NCI-H2029 (cell line): ENCODE data around the gene NOL9.
A peak's percentile ranks its signal among the peaks of the same experiment; 100 is the strongest.

ENCODE experiments used
- DNase-seq: peaks from one replicate; lab custom pipeline; 2025; lab: John Stamatoyannopoulos, UW

NOL9 gene

GRCh38 chr1:6590046-6590445, 35.7 kb upstream of the NOL9 start:
- DNase-seq = no peak

- DNase-seq = no peak
These were observed 34.7 kb upstream of the NOL9 start for GRCh38 chr1:6588893-6589520.

DNA sequence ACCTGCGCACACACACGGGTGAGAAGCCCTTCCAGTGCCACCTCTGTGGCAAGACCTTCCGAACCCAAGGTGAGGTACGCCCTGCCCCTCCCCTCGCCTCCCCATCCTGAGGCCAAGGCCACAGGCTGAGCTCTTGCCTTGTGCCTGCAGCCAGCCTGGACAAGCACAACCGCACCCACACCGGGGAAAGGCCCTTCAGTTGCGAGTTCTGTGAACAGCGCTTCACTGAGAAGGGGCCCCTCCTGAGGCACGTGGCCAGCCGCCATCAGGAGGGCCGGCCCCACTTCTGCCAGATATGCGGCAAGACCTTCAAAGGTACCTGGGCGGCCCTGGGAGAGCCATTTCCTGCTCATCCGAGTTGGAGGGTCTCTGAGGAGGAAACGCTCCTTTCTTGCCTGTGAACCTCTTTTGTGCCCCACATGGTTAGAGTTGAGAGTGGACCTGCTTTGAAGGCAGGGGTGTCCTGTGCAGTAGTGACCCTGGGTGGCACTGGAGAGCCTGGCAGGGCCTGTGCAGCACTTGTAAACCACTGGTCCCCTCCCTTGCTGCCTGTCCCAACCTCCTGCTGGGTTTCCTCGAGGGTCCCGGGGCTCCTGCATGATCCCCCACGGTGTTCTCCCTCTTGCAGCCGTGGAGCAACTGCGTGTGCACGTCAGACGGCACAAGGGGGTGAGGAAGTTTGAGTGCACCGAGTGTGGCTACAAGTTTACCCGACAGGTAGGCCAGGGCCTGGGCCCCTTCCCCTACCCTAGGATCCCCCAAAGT, 34.0 kb upstream of the NOL9 start:
- DNase-seq = no peak

GRCh38 chr1:6587261-6588005, 33.1 kb upstream of the NOL9 start:
- DNase-seq = peak; percentile 72

GRCh38 chr1:6586404-6586816, 32.1 kb upstream of the NOL9 start:
- no peak for DNase-seq

DNA sequence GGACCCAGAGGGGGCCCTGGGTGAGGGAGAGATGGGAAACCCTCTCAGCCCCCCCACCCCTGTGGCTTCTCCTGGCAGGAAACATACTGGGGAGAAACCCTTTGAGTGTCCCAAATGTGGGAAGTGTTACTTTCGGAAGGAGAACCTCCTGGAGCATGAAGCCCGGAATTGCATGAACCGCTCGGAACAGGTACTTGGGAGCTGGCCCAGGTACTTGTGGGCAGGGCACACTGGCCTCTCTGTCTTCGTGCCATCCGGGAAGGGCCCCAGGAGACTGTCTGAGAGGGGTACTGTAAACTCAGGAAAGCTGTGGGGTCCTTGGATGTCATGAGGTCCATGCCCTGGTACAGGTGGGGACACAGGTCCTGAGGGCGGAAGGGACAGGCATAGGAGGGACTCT, 31.5 kb upstream of the NOL9 start:
- no peak for DNase-seq

- DNase-seq = no peak
These were observed 30.9 kb upstream of the NOL9 start for GRCh38 chr1:6585081-6585722.

- no peak for DNase-seq
These were observed 30.1 kb upstream of the NOL9 start for GRCh38 chr1:6584126-6585080.

GRCh38 chr1:6582370-6582769, 28.1 kb upstream of the NOL9 start:
- no peak for DNase-seq

- DNase-seq = no peak
These were observed 27.4 kb upstream of the NOL9 start for GRCh38 chr1:6581561-6582305.

DNA sequence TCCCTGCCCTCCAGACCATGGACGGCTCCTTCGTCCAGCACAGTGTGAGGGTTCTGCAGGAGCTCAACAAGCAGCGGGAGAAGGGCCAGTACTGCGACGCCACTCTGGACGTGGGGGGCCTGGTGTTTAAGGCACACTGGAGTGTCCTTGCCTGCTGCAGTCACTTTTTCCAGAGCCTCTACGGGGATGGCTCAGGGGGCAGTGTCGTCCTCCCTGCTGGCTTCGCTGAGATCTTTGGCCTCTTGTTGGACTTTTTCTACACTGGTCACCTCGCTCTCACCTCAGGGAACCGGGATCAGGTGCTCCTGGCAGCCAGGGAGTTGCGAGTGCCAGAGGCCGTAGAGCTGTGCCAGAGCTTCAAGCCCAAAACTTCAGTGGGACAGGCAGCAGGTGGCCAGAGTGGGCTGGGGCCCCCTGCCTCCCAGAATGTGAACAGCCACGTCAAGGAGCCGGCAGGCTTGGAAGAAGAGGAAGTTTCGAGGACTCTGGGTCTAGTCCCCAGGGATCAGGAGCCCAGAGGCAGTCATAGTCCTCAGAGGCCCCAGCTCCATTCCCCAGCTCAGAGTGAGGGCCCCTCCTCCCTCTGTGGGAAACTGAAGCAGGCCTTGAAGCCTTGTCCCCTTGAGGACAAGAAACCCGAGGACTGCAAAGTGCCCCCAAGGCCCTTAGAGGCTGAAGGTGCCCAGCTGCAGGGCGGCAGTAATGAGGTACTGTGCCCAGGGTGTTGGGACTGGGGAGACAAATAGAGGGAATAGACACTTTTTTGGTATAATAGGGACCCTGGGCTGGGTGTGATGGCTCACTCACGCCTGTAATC, 26.5 kb upstream of the NOL9 start:
- no peak for DNase-seq

DNA sequence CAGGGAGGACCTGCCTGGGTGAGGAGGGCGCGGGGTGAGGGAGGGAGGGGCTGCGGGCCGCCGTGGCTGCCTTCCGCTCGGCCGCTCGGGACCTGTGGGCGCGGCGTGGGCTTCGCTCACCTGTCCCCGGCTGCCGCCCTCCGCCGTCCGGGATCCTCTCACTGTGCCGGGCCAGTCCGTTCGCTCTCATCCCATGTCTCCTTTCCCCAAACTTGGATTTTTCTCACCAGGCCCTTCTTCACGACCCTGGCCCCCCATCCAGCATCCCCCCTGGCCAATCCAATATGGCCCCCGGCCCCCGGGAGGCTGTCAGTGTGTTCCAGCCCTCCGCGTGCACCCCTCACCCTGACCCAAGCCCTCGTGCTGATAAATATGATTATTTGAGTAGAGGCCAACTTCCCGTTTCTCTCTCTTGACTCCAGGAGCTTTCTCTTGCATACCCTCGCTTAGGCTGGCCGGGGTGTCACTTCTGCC, 25.8 kb upstream of the NOL9 start:
- no peak for DNase-seq

DNA sequence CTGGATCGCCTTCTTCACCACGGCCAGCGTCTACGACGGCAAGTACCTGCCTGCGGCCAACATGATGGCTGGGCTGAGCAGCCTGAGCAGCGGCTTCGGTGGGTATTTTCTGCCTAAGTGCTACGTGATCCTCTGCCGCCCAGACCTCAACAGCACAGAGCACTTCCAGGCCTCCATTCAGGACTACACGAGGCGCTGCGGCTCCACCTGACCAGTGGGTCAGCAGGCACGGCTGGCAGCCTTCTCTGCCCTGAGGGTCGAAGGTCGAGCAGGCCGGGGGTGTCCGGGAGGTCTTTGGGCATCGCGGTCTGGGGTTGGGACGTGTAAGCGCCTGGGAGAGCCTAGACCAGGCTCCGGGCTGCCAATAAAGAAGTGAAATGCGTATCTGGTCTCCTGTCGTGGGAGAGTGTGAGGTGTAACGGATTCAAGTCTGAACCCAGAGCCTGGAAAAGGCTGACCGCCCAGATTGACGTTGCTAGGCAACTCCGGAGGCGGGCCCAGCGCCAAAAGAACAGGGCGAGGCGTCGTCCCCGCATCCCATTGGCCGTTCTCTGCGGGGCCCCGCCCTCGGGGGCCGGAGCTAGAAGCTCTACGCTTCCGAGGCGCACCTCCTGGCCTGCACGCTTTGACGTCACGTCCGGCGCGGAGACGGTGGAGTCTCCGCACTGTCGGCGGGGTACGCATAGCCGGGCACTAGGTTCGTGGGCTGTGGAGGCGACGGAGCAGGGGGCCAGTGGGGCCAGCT, 25.2 kb upstream of the NOL9 start, which contains the start of gene ZBTB48:
Gene ZBTB48, plus strand, starts transcription at position 621 of the 745 bp plus-strand sequence. CDS start 616 bp downstream, outside the sequence.
- peak; percentile 95 for DNase-seq

GRCh38 chr1:6578624-6579373, 24.5 kb upstream of the NOL9 start:
- DNase-seq = no peak

DNA sequence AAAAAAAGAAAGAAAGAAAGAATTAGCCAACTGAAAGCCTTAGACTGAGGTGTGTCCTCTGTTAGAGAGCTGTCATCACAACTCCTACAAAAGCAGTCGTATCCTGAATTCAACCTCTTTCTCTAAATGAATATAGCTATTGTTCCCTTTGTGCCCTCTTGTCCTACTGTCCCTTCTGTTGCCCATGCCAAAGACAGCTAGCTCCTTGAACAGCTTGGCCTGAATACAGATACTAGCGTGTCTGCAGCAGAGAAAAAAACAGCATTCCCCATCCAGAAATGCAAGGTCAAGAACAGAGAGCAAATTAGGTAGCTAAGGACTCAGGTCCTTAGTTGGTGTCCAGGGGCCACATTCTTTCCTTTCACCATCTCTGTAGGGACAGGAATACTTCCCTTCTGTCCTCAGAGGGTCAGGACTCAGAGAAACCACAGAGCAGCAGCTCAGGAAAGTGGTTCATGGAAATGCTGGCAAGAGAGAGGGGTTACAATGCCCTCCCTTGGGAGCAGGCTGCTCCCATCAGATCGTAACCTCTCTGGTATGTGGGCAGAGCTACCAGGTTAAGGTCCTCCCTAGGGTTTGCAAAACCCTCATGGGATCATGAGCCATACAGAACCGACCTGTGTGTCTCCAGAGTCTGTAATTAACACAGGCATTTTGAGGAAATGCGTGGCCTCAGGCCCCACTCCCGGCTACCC, 23.7 kb upstream of the NOL9 start:
- DNase-seq = no peak

- no peak for DNase-seq
These were observed 20.5 kb upstream of the NOL9 start for GRCh38 chr1:6574818-6575217.

DNA sequence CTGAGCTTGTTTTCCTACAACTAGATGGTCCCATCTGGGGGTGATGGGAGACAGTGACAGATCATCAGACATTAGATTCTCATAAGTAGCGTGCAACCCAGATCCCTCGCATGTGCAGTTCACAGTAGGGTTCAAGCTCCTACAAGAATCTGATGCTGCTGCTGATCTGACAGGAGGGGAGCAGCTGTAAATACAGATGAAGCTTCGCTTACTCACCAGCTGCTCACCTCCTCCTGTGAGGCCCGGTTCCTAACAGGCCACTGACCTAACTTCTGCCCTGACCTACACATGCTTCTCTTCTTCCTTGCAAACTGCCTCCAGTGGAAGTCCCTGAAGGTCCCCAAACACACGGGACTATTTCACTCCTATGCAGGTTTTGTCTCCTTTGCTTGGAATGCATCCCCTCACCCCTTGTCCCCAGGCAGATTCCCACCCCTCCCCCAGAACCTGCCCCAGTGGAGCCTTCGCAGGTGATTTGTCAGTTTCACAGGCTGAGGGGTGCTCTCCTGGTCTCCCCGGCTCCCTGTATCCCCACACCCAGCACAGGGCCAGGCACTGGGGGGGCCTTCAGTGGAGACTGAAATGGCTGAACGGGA, 19.8 kb upstream of the NOL9 start:
- DNase-seq = no peak
